IPS-18c (cell line): ENCODE measurements around the gene RNF31.

Experiments
- H3K4me3 ChIP-seq: 2 replicates; pipeline ENCODE4 v1.7.0; 2013; ENCODE audit warnings: low read depth, mild to moderate bottlenecking, low read length, moderate library complexity; ENCODE audit not compliant: insufficient read depth
- H3K9me3 ChIP-seq: one replicate; pipeline ENCODE4 v1.6.1; 2013; ENCODE audit warnings: mild to moderate bottlenecking, low read length, moderate library complexity; ENCODE audit not compliant: control insufficient read depth, insufficient read depth

RNF31 gene

DNA sequence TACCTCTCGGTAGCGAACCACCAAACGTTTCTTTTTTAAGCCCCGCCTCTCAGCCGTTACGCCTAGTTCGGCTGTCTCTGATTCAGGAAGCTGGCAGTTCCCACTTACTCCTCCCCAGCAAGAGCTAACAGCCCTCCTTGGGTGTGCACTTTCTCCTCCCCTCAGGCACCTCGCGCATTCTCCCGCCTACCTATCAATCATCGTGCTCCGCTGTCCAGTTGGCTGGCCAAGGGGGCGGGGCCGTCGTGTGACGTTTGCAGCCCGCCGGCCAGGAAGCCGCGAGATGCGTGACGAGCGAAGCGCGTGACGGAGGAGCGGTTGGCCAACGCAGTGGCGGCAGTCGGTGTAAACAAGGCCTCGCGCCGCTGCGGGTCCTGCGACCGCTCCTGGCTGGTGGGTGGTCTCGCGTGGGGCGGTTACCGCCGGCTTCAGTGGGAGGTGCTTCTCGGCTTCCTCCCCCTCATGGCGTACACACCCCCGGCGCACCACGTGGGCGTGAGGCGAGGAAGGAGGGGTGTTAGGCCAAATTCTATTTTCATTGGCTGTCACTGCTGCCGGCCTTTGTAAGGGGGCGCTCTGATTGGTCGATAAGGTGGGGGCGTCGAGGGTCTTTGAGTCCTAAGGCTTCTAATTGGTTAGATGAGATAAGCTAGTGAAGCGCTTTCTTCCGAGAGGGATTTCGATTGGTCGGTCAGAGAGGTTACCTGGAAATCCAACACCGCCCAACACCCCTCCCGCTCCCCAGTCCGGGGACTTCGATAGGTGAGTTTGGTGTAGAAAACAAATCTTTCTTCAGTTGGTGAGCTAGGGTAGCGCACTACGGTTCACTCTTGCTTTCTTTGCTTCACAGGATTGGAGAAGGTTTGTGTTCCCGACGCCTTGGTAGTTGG lies 32.5 kb upstream of the RNF31 start, which contains the start of the genes DCAF11 and NRL:
Gene DCAF11, plus strand, starts transcription at position 246 of the 890 bp plus-strand sequence. CDS start 818 bp downstream, outside the sequence.
Gene NRL, minus strand, starts transcription at position 418 of the 890 bp plus-strand sequence. CDS start 32,101 bp downstream, outside the sequence.
- Histone ChIP-seq H3K4me3 (peak within 1 kb of the TSS; percentile 98), H3K9me3 (no peaks in the 10 kb centered on the region)

- Histone ChIP-seq H3K9me3 (no peaks in the 10 kb centered on the region), H3K4me3 (peak overlapping the region; percentile 98)
These were observed 31.7 kb upstream of the RNF31 start for GRCh38 chr14:24115422-24116127.

DNA sequence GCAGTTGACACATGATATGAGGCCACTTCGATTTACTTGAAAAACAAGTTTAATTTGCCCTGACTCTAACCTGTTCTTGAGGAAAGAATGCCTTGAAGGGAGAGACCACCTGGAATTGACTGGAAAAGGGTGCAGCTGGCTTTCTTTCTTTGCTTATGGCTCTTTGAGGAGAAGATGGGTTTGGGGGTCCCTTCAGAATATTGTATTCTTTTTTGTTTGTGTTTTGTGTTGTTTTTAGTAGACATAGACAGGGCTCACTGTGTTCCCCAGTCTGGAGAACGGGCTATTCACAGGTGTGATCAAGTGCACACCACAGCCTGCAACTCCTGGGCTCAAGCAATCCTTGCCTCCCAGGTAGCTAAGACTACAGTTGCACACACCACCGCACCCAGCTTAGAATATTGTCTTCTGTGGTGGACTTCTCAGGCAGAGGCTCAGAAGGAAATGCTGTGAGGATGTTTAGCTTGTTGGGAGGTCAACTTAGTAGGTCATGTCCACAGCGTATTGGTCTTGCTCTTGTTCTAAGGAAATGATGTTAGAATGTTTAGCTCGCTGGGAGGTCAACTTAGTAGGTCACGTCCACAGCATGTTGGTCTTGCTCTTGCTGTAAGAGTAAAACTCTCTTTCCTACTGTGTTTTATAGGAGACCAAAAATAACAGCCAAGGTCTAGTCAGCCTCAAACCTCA lies 31.0 kb upstream of the RNF31 start:
- Histone ChIP-seq H3K4me3 (0 out of 2 replicates have a peak overlapping the region, but pooled peaks have one; percentile 21), H3K9me3 (no peaks in the 10 kb centered on the region)

DNA sequence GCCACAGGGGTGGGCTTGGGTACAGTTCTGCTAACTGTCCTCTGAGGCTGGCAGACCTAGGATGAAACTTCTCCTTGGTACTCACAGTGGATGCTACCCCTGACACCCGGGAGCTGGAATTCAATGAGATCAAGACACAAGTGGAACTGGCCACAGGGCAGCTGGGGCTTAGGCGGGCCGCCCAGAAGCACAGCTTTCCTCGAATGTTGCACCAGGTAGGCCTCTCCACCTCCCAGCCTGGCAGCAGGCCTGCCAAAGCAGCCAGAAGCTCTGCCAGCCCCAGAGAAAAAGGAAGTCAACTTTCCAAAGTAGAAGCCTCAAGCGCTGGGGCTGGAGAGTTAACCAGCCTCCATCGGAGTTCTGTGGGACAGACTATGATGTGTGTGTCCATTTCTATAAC lies 30.1 kb upstream of the RNF31 start:
- Histone ChIP-seq H3K9me3 (no peaks in the 10 kb centered on the region), H3K4me3 (no peak overlapping the region)

- Histone ChIP-seq H3K4me3 (no peak overlapping the region), H3K9me3 (no peaks in the 10 kb centered on the region)
These were observed 27.6 kb upstream of the RNF31 start for GRCh38 chr14:24119691-24120090.

DNA sequence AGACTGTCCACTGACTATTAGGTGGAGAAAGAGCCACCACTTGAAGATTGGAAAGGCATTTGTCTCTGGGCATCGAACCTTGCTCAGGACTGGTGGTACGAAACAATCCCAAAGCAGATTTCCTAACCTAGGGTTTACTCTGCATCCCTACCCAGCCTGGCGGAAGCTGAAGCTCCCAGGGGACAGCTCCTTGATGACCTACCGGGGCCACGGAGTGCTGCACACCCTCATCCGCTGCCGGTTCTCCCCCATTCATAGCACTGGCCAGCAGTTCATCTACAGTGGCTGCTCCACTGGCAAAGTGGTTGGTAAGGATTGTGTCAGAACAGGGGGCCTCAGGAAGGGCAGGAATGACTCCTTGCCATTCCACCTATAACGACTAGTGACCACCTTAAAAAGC lies 26.1 kb upstream of the RNF31 start:
- no peaks in the 10 kb centered on the region for H3K9me3 ChIP-seq
- H3K4me3 ChIP-seq = no peak overlapping the region

DNA sequence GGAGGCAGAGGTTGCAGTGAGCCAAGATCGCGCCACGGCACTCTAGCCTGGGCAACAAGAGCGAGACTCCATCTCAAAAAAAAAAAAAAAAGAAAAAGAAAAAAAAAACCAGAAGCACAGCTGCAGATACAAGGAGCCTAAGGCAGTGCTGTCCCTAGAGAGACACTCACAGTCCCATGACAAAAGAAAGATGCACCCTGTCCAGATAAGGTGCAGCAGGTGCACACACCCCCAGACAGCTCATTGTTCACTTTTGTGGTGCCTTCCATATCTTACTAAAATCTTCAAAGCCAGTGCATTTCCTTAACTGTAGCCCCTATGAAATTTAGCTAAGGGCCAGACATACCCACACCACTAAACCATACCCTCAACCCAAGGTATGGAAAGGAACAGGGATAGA lies 24.9 kb upstream of the RNF31 start:
- H3K4me3 ChIP-seq = no peak overlapping the region
- H3K9me3 ChIP-seq = no peaks in the 10 kb centered on the region

GRCh38 chr14:24122898-24123297 lies 24.4 kb upstream of the RNF31 start:
- Histone ChIP-seq H3K9me3 (no peaks in the 10 kb centered on the region), H3K4me3 (no peak overlapping the region)

DNA sequence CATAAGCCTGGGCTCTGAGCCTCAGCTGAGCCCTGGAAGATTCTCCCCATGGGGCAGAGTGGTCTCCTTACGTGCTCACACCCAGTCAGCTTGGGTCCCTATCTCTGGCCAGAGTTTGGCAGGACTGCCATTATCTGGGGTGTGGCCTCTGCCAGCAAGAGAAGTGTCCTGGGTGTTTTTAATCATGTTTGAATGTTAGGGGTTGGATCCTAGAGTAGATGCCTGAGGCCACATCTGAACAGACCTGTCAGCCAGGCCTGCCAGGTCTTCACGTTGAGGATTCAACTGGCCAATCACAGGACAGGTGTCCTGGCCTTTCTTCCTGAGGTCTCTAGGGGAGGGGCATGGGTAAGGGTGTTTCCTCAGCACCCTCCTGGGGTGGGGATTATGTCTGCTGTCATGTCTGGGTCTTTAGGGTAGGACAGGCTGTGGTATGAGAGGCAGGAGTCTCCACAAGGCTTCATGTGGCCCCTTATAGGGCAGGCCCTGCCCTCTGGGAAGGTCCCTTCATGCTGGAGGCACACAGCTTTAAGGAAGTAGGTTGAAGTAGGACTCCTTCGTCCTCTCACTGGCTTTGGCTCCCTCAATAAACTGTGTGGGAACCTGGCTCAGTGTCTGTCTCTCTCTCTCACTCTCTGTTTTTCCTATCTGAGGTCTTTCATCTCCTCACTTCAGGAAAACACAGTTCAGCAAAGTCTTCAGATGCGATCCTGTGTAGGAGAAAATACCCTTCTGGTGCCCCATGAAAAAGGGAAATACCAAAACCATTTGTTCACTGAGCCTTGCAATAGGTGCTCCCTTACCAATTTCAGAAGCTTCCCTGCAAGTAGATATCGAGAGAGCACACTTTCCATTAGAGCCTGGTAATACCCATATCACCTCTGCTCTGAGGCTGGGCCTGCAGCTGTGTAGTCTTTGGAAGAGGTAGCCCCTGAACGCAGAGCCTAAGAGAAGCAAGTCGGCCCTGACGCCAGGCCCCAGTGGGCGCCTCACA lies 23.6 kb upstream of the RNF31 start:
- Histone ChIP-seq H3K4me3 (no peak overlapping the region), H3K9me3 (no peaks in the 10 kb centered on the region)

GRCh38 chr14:24126939-24127338 lies 20.4 kb upstream of the RNF31 start:
- no peak overlapping the region for H3K4me3 ChIP-seq

DNA sequence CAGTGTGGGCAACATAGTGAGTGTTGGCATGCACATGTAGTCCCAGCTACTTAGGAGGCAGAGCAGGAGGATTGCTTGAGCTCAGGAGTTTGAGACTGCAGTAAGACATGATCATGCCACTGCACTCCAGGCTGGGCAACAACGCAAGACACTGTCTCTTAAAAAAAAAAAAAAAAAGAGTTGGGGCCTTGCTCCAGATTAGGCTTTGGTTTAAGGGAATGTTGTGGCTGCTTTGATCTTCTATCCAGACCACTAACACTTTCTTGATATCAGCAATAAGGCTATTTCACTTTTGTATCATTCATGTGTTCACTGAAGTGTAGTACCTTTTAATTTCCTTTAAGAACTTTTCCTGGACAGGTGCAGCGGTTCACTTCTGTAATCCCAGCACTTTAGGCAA lies 19.6 kb upstream of the RNF31 start:
- Histone ChIP-seq H3K9me3 (no peaks in the 10 kb centered on the region), H3K4me3 (no peak overlapping the region)

More at GRCh38 chr14:24126939-24127338, 20.4 kb upstream of the RNF31 start:
- no peaks in the 10 kb centered on the region for H3K9me3 ChIP-seq

DNA sequence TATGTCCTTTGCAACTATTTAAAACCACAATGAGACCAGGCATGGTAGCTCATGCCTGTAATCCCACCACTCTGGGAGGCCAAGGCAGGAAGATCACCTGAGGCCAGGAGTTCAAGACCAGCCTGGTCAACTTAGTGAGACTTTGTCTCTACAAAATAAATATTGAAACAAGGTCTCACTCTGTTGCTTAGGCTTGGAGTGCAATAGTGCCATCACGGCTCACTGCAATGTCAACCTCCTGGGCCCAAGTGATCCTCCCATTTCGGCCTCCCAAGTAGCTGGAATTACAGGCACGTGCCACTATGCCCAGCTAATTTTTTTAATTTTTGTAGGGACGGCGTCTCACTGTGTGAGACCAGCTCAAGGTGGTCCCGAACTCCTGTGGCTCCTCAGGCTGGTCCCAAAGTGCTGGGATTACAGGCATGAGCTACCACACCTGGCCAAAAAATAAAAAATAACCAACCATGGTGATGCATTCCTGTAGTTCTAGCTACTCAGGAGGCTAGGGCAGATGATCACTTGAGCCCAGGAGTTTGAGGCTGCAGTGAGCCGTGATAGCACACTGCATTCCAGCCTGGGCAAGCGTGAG lies 17.8 kb upstream of the RNF31 start:
- no peak overlapping the region for H3K4me3 ChIP-seq
- no peaks in the 10 kb centered on the region for H3K9me3 ChIP-seq

GRCh38 chr14:24130380-24130716 lies 16.9 kb upstream of the RNF31 start, which contains the start of gene FITM1:
TSS of gene FITM1 (plus strand) at chr14:24130659. CDS start at chr14:24131564, 905 bp downstream.
- Histone ChIP-seq H3K9me3 (no peaks in the 10 kb centered on the region), H3K4me3 (no peak within 1 kb of the TSS)

DNA sequence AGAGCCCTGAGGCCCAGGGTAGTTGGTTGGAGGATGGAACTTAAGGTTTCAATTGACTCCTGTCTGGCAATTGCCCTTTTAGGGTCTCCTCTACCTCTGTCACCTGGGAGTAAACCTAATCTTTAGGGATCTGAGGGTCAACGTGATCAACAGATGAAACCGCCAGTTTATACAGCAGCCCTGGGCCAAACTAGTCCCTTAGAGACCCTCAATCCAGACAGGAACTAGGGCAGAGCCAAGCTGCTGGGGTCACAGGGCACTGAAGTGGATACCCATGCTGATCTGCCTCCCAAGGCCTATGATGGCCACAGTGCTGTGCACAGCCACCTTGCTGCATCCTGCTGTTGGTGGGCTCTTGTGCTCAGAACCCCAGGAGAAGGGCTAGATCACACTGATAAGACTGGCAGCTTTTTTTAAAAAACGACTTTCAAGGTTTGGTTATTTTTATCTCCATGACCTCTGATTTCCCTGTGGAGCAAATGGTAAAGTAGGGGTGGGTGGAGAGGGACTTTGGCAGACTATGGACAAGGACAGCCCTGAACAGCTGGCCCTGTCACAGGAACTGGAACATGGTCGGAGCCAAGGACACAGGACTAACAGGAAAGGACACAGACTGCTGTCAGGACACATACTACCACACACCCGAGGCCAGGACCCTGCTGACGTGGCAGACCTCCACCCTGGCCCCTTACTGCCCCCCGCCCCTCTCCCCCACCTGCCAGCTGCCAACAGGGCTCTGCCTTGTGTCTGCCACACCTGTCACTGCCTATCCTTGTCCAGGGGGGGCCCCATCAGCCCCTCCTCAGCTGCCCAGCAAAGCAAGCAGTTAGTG lies 16.4 kb upstream of the RNF31 start:
- Histone ChIP-seq H3K4me3 (no peak overlapping the region), H3K9me3 (no peaks in the 10 kb centered on the region)

DNA sequence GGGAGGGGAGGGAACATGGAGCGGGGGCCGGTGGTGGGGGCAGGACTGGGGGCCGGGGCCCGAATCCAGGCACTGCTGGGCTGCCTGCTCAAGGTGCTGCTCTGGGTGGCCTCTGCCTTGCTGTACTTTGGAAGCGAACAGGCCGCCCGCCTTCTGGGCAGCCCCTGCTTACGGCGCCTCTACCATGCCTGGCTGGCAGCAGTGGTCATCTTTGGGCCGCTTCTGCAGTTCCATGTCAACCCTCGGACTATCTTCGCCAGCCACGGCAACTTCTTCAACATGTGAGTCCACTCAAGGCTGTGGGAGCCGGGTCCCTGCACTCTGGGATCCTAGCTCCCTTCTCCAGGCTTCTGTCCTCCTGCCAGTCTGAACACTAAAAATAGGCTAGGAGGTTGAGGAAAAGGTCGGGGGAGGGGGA lies 15.7 kb upstream of the RNF31 start:
- no peak overlapping the region for H3K4me3 ChIP-seq
- H3K9me3 ChIP-seq = no peaks in the 10 kb centered on the region
